ENCODE measurements around the gene HES1. TPM values are rescaled to one million over a fixed set of nuclear protein-coding genes. Genes with fewer than 3 reads are reported as not detected.
A peak's percentile ranks its signal among the peaks of the same experiment; 100 is the strongest.

HES1 gene
- total RNA-seq, 6 experiments from 2014 or later: 12.9 to 40.3 (median 23.4) TPM

DNA sequence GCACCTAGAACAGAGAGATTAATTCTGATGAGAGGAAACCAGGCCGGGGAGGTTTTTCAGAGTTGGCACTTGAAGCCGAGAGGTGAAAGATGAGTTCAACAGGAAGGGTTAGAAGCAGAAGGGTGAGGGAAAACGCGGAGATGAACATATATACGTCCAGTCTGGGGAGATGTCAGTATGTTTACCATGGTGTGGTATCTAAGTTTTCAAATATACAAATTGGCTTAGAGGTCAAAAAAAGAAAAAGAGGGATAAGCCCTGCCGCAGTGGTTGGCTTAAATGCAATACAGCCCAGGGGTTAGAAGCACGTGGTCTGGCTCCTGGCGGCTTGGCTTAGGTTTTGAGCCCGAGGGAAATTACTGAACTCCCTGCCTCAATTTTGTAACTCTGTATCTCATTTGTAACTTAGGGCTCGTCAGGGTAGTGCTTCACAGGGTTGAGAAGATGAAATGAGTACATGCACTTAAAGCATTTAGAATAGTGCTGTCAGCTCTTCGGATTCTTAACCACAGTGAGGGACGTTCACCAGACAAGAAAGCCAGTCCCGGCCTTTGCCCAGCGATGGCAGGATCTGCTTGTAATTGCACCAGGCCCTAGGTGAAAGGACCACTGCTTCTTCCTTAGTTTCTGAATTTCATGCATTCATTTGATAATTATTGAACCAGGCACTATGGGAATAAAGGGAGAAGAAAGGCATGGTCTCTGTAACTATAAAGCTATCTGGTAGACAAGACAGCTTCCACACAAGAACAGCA, 6.4 kb downstream of the HES1 start:
- H3K27me3 ChIP-seq: no peaks in the 10 kb centered on the region
- H3K27ac ChIP-seq: peak overlapping the region; percentile 88 to 97 (median 94)
- TF ChIP-seq, protein P1, sequence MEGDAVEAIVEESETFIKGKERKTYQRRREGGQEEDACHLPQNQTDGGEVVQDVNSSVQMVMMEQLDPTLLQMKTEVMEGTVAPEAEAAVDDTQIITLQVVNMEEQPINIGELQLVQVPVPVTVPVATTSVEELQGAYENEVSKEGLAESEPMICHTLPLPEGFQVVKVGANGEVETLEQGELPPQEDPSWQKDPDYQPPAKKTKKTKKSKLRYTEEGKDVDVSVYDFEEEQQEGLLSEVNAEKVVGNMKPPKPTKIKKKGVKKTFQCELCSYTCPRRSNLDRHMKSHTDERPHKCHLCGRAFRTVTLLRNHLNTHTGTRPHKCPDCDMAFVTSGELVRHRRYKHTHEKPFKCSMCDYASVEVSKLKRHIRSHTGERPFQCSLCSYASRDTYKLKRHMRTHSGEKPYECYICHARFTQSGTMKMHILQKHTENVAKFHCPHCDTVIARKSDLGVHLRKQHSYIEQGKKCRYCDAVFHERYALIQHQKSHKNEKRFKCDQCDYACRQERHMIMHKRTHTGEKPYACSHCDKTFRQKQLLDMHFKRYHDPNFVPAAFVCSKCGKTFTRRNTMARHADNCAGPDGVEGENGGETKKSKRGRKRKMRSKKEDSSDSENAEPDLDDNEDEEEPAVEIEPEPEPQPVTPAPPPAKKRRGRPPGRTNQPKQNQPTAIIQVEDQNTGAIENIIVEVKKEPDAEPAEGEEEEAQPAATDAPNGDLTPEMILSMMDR (IDR thresholded peaks at IDR 0.05): peak in 1 of 4 donors; percentile 9
- TF ChIP-seq POLR2A (IDR thresholded peaks at IDR 0.05): no peak
- ATAC-seq (peak; percentile 2 to 30 (median 16)), DNase-seq (peak in 2 of 3 donors; percentile 71 to 73)
- peak overlapping the region in 2 of 3 donors; percentile 21 to 43 for H3K4me3 ChIP-seq
- peaks cover 0 to 48% (median 21%) of the 10 kb centered on the region in 4 donors for H3K4me1 ChIP-seq
- H3K36me3 ChIP-seq: no peaks in the 10 kb centered on the region
- 26% methylated on average over 14 of the region's 14 CpGs for WGBS (ENCODE audit: insufficient coverage, low coverage, low lambda C conversion rate, missing lambda C conversion rate)
- H3K9me3 ChIP-seq: no peaks in the 10 kb centered on the region
- intact Hi-C loops (cut with DNase I): loop anchor here in 1 of 2 donors (5.0 kb wide), 1 partner anchor 175 kb away; no protein-coding TSS in a partner anchor

DNA sequence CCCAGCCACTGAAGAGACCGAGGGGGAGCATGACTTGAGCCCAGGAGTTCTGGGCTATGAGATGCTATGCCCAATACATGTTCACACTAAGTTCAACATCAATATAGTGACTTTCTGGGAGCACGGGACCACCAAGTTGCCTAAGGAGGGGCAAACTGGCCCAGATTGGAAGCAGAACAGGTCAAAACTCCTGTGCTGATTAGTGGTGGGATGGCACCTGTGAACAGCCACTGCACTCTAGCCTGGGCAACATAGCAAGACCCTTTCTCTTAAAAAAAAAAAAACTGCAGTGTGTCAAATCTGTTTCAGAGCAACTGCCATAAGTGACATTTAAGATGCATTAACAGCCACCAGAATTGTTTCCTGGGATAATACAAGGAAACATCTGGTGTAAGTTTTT, 9.8 kb downstream of the HES1 start:
- intact Hi-C loops (cut with DNase I): no loop called here
- WGBS (ENCODE audit: insufficient coverage, low coverage, low lambda C conversion rate, missing lambda C conversion rate): 85% methylated on average over 2 of the region's 2 CpGs
- H3K9me3 ChIP-seq: no peaks in the 10 kb centered on the region
- peaks cover 0 to 36% (median 17%) of the 10 kb centered on the region in 4 donors for H3K4me1 ChIP-seq
- no peak overlapping the region for H3K4me3 ChIP-seq
- TF ChIP-seq, protein P1 (IDR thresholded peaks at IDR 0.05): no peak
- TF ChIP-seq POLR2A (IDR thresholded peaks at IDR 0.05): no peak
- H3K36me3 ChIP-seq: no peaks in the 10 kb centered on the region
- no peaks in the 10 kb centered on the region for H3K27me3 ChIP-seq
- no peak for DNase-seq
- no peak for ATAC-seq
- no peak overlapping the region for H3K27ac ChIP-seq

DNA sequence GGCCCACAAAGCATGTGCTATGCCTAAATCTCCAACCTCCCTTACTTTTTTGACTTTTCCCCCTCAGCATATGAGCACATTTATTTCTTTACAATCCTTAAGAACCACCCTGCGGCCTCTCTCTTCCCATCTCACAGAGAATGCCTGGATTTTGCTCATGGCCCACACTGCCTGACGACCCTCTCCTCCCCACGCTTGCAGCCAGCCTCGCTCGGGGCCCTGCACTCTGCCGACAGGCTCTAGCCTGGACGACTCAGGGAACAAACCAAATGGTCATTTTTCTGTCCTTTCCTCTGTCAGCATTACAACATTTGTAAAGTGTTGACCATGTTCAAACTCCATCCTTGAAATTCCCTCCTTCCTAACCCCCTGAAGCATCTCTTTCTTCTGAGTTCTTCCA, 11.7 kb downstream of the HES1 start:
- Histone ChIP-seq H3K4me1 (peaks cover 0 to 26% (median 12%) of the 10 kb centered on the region in 4 donors), H3K9me3 (no peaks in the 10 kb centered on the region), H3K27me3 (no peaks in the 10 kb centered on the region), H3K4me3 (no peak overlapping the region), H3K27ac (no peak overlapping the region), H3K36me3 (no peaks in the 10 kb centered on the region)
- ATAC-seq: no peak
- TF ChIP-seq, protein P1 (IDR thresholded peaks at IDR 0.05): no peak
- no peak for TF ChIP-seq POLR2A (IDR thresholded peaks at IDR 0.05)
- DNase-seq: no peak
- intact Hi-C loops (cut with DNase I): no loop called here
- 92% methylated on average over 5 of the region's 7 CpGs for WGBS (ENCODE audit: insufficient coverage, low coverage, low lambda C conversion rate, missing lambda C conversion rate)

DNA sequence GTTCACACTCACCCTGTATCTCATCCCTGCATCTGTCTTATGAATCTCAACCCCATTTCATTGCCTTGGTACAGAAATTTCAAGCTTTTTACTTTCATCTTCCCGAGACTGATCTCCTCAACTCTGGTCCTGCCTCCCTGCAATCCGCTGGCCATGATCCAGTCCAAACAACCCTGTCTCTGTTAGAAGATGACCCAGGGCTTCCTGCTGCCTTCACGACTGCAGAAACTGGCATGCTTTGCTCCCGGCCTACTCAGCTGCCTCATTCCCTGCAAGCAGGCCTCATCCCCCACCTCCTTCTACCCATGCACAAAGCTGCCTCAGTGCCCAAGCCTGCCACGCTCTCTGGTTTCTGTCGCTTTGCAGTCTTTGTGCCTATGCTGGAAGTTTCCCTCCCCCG, 12.4 kb downstream of the HES1 start:
- Histone ChIP-seq H3K36me3 (no peaks in the 10 kb centered on the region), H3K27me3 (no peaks in the 10 kb centered on the region), H3K27ac (no peak overlapping the region), H3K4me1 (peaks cover 0 to 19% (median 11%) of the 10 kb centered on the region in 4 donors), H3K9me3 (no peaks in the 10 kb centered on the region), H3K4me3 (no peak overlapping the region)
- ATAC-seq (peak; percentile 74 to 80 (median 77)), DNase-seq (peak; percentile 72 to 84 (median 77))
- intact Hi-C loops (cut with DNase I): no loop called here
- 14% methylated on average over 4 of the region's 7 CpGs for WGBS (ENCODE audit: insufficient coverage, low coverage, low lambda C conversion rate, missing lambda C conversion rate)
- TF ChIP-seq, protein P1 (IDR thresholded peaks at IDR 0.05): no peak
- TF ChIP-seq POLR2A (IDR thresholded peaks at IDR 0.05): no peak

Measured in right lobe of liver (tissue), 6 donors.